Heart right ventricle (tissue), 16 donors: ENCODE data around the gene ECT2. TPM values are rescaled to one million over a fixed set of nuclear protein-coding genes. Genes with fewer than 3 reads are reported as not detected.
"Not testable (repeated sequence)": the region's sequence is repeated elsewhere in the genome, so short reads cannot be mapped to it uniquely, and the experiment has no call there.

ENCODE experiments used
- ATAC-seq, 8 donors: fragments of 200-7000 bp; cut with Tn5 transposase; one replicate each; pipeline ENCODE4 v1.9.1; 2020; ENCODE audit warnings: mild to moderate bottlenecking in 8 of 8, moderate library complexity in 8 of 8, moderate number of reproducible peaks in 1 of 8
- DNase-seq, 2 donors: peaks; one replicate each; pipeline ENCODE4 v3.0.0-alpha.2; 2020
- H3K27ac ChIP-seq, 10 donors: fragments of 200-600 bp; sonication (generic) in 2 of 10; one replicate each; pipeline versions ENCODE4 v1.5.0 to v1.8.0; 2020 to 2022; ENCODE audit warnings: mild to moderate bottlenecking in 3 of 10
- H3K27me3 ChIP-seq, 7 donors: fragments of 200-600 bp; one replicate each; pipeline ENCODE4 v1.8.0; 2021 to 2022; ENCODE audit warnings: mild to moderate bottlenecking in 2 of 7
- H3K36me3 ChIP-seq, 9 donors: fragments of 200-600 bp; sonication (generic) in 1 of 9; one replicate each; pipeline versions ENCODE4 v1.5.0 to v1.8.0; 2020 to 2022; ENCODE audit warnings: mild to moderate bottlenecking in 2 of 9
- H3K4me1 ChIP-seq, 9 donors: fragments of 200-600 bp; sonication (generic) in 1 of 9; one replicate each; pipeline versions ENCODE4 v1.5.0 to v1.8.0; 2020 to 2022; ENCODE audit warnings: mild to moderate bottlenecking in 4 of 9
- H3K4me3 ChIP-seq, 10 donors: fragments of 200-600 bp; sonication (generic) in 2 of 10; one replicate each; pipeline versions ENCODE4 v1.5.0 to v1.8.0; 2020 to 2022; ENCODE audit warnings: mild to moderate bottlenecking in 7 of 10, moderate library complexity in 2 of 10
- H3K9me3 ChIP-seq, 11 donors: fragments of 200-600 bp in 10 of 11; sonication (generic) in 2 of 11; one replicate each; pipeline versions ENCODE4 v1.5.0 to v1.8.0; 2013 to 2022; ENCODE audit warnings: mild to moderate bottlenecking in 2 of 11, control low read depth in 1 of 11, moderate library complexity in 1 of 11
- CTCF ChIP-seq, 9 donors: fragments of 200-600 bp; sonication (generic) in 2 of 9; IDR thresholded peaks; one replicate each; pipeline versions ENCODE4 v1.5.0 to v1.8.0; 2021 to 2022; ENCODE audit warnings: antibody characterized with exemption in 9 of 9, mild to moderate bottlenecking in 5 of 9, moderate library complexity in 1 of 9
- WGBS, 2 donors: extraction: QIAGEN DNeasy Blood & Tissue Kit; methylation state at CpG; one replicate each; pipeline ENCODE4 v1.1.7; 2013; ENCODE audit warnings: inconsistent platforms in 1 of 2; 5-methylcytosine and 5-hydroxymethylcytosine counted together
- intact Hi-C, 10 donors: fragments of 100-400 bp; cut with DNase I; formaldehyde crosslinking; loops; one replicate each; pipeline versions ENCODE4 v1.11.1 to v1.14.2; 2022
- polyA plus RNA-seq, 2 donors: library from polyadenylated mRNA; stranded (reverse); fragments of 200-250 nt; gene quantifications; one replicate each; pipeline ENCODE4 v1.2.3, GENCODE V29; 2013
- total RNA-seq, 10 donors: library from RNA; stranded (reverse); fragmentation: NEBNext Ultra II Directional in 3 of 10; extraction: Animal tissue kit (Norgen Biotek cat#: 25700) in 3 of 10; gene quantifications; one replicate each; pipeline versions ENCODE4 v1.2.1 to v1.2.4, GENCODE V29; 2021 to 2023
- donor health status: Arrhythmogenic right ventricular cardiomyopathy.
- donor health status: ischemic (EF 13 %, LVEDD 7.1; RV severe dilation, severe dysfunction).
- donor health status: healthy with polysubstance abuse.
- donor health status: DM: no; HTN: yes; CAD: no.
- donor health status: DM: no; HTN: no; CAD: no.
- donor health status: ischemic (EF 25% LVEDD 6.9; RV normal size, moderate dysfunction).
- donor health status: ischemic (EF 25% LVEDD 5.7; RV mildly dilated, moderate dysfunction).
- donor health status: healthy.
- donor health status: DM: yes; HTN: yes; CAD: no.
- donor health status: Ischemic cardiomyopathy.
- donor health status: ischemic (EF 35%, LVEDD 5.7; RV mildly dilated, moderate dysfunction).
- donor health status: nonischemic (EF 11% LVEDD 7.7; RV severe dilation, severe dysfunction).
- donor health status: DM: yes; HTN: yes; CAD: no.
- donor health status: PGD.
- donor health status: ischemic (EF 29% LVEDD 5.4; RV normal size, mild dysfunction).
- donor health status: nonischemic (EF 23%, LVEDD 6.1; RV moderate dilation, normal function).

The ECT2 gene
- total and polyA plus RNA-seq, 12 donors = 2.0 to 8.0 (median 5.3) TPM

- Histone ChIP-seq H3K9me3 (no peaks in the 10 kb centered on the region), H3K27me3 (no peaks in the 10 kb centered on the region), H3K4me3 (no peak overlapping the region), H3K4me1 (peaks cover 0 to 31% (median 19%) of the 10 kb centered on the region in 9 donors), H3K27ac (no peak overlapping the region), H3K36me3 (peaks cover 0 to 25% (median 0%) of the 10 kb centered on the region in 9 donors)
- WGBS, 2 donors = 97 to 100% methylated on average over 1 of the region's 1 CpG
- ATAC-seq = no peak
- DNase-seq = no peak
- intact Hi-C loops = loop anchor here in 2 of 10 donors (5.0 kb wide), 2 partner anchors 75 to 80 kb away; no protein-coding TSS in a partner anchor
- no peak for TF ChIP-seq CTCF (IDR thresholded peaks at IDR 0.05)
These were observed 2.1 kb downstream of the ECT2 start for GRCh38 chr3:172752651-172753050.

- H3K4me3 ChIP-seq = no peak overlapping the region
- intact Hi-C loops = loop anchor here in 2 of 10 donors (5.0 kb wide), 2 partner anchors 76 to 81 kb away; no protein-coding TSS in a partner anchor
- no peak for ATAC-seq
- no peak for DNase-seq
- H3K27ac ChIP-seq = no peak overlapping the region
- peaks cover 0 to 29% (median 0%) of the 10 kb centered on the region in 9 donors for H3K36me3 ChIP-seq
- TF ChIP-seq CTCF (IDR thresholded peaks at IDR 0.05) = no peak
- 96 to 100% methylated on average over 1 of the region's 1 CpG for WGBS, 2 donors
- no peaks in the 10 kb centered on the region for H3K9me3 ChIP-seq
- peaks cover 0 to 31% (median 19%) of the 10 kb centered on the region in 9 donors for H3K4me1 ChIP-seq
- H3K27me3 ChIP-seq = no peaks in the 10 kb centered on the region
These were observed 2.6 kb downstream of the ECT2 start for GRCh38 chr3:172753125-172753524.

- H3K27me3 ChIP-seq, H3K27ac ChIP-seq, intact Hi-C loops, H3K4me1 ChIP-seq, H3K9me3 ChIP-seq, ATAC-seq, H3K4me3 ChIP-seq, DNase-seq: not testable (repeated sequence)
- 95 to 97% methylated on average over 6 of the region's 6 CpGs for WGBS, 2 donors
- H3K36me3 ChIP-seq = peaks cover 0 to 91% (median 2%) of the 10 kb centered on the region in 9 donors
These were observed 9.9 kb downstream of the ECT2 start for GRCh38 chr3:172760416-172760815.

DNA sequence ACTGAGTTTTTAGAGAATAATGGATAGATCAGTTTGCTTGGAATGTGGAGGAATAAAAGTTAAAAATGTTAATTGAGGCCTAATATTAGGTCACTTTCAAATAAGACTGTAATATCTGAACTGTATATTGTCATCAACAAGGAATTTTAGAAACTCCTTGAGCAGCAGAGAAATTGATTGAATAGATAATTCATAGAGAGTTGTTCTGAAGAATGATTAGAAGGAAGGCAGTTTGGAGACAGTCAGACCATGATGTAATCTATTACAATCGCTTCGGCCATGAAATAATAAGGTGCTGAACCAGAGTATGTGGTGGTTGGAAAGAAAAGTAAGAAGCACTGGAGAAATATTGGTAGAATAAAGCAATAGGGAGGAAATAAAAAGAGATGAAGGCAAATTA is 15.7 kb downstream of the ECT2 start:
- Histone ChIP-seq H3K4me3 (no peak overlapping the region), H3K27me3 (no peaks in the 10 kb centered on the region), H3K9me3 (no peaks in the 10 kb centered on the region), H3K27ac (no peak overlapping the region), H3K4me1 (no peaks in the 10 kb centered on the region), H3K36me3 (peaks cover 0 to 99% (median 2%) of the 10 kb centered on the region in 9 donors)
- DNase-seq (no peak), ATAC-seq (no peak)
- no peak for TF ChIP-seq CTCF (IDR thresholded peaks at IDR 0.05)
- intact Hi-C loops = no loop called here
- 96 to 100% methylated on average over 2 of the region's 2 CpGs for WGBS, 2 donors

GRCh38 chr3:172766718-172767405 is 16.3 kb downstream of the ECT2 start:
- no peak for TF ChIP-seq CTCF (IDR thresholded peaks at IDR 0.05)
- H3K4me3 ChIP-seq = no peak overlapping the region
- H3K4me1 ChIP-seq = no peaks in the 10 kb centered on the region
- no peak for DNase-seq
- H3K9me3 ChIP-seq = no peaks in the 10 kb centered on the region
- intact Hi-C loops = no loop called here
- WGBS, 2 donors = 97% methylated on average over 10 of the region's 10 CpGs
- no peak for ATAC-seq
- H3K27me3 ChIP-seq = no peaks in the 10 kb centered on the region
- H3K36me3 ChIP-seq = peaks cover 0 to 98% (median 2%) of the 10 kb centered on the region in 9 donors
- no peak overlapping the region for H3K27ac ChIP-seq
